Activated naive CD4-positive, alpha-beta T cell treated with anti-CD3 and anti-CD28 coated beads, Interleukin-2, amount 10 ng/mL, durations not matched to agents 7 days and 5 days (primary cell): ENCODE data around the gene PCDHA5.
A peak's percentile ranks its signal among the peaks of the same experiment; 100 is the strongest.
"Not testable (repeated sequence)": the region's sequence is repeated elsewhere in the genome, so short reads cannot be mapped to it uniquely, and the experiment has no call there.

Experiments
- CTCF ChIA-PET: fragments of 350-600 bp; sonication (Branson Sonifier 250); formaldehyde crosslinking; loops from one replicate; lab custom pipeline; 2021; ENCODE audit warnings: antibody characterized with exemption; lab: Charles Lee
- DNase-seq: peaks from one replicate; pipeline ENCODE4 v3.0.0-alpha.2; 2020
- H3K27ac Mint-ChIP-seq: one replicate; pipeline ENCODE4 v1.8.0; 2021; ENCODE audit warnings: mild to moderate bottlenecking, moderate library complexity, mixed read lengths
- H3K27me3 Mint-ChIP-seq: one replicate; pipeline ENCODE4 v1.8.0; 2021; ENCODE audit warnings: mild to moderate bottlenecking, mixed read lengths
- H3K36me3 Mint-ChIP-seq: one replicate; pipeline ENCODE4 v1.8.0; 2021; ENCODE audit warnings: mixed read lengths
- H3K4me1 Mint-ChIP-seq: one replicate; pipeline ENCODE4 v1.8.0; 2021; ENCODE audit warnings: mixed read lengths
- H3K4me3 Mint-ChIP-seq: one replicate; pipeline ENCODE4 v1.8.0; 2021; ENCODE audit warnings: mild to moderate bottlenecking, moderate library complexity, mixed read lengths
- H3K9me3 Mint-ChIP-seq: one replicate; pipeline ENCODE4 v1.8.0; 2021; ENCODE audit warnings: mixed read lengths

PCDHA5 gene

DNA sequence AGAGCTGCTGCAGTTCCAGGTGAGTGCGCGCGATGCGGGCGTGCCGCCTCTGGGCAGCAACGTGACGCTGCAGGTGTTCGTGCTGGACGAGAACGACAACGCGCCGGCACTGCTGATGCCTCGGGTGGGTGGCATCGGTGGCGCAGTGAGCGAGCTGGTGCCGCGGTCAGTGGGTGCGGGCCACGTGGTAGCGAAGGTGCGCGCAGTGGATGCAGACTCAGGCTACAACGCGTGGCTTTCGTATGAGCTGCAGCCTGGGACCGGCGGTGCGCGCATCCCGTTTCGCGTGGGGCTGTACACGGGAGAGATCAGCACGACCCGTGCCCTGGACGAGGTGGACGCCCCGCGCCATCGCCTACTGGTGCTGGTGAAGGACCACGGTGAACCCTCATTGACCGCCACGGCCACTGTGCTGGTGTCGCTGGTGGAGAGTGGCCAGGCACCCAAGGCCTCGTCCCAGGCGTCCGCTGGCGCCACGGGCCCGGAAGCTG is 18.6 kb upstream of the PCDHA5 start:
- CTCF ChIA-PET = no interaction called here
- Mint-ChIP-seq H3K27me3 (peaks cover 10% of the 10 kb centered on the region), H3K9me3 (peaks cover 29% of the 10 kb centered on the region), H3K4me1 (no peaks in the 10 kb centered on the region), H3K4me3 (no peak overlapping the region), H3K36me3 (peaks cover 3% of the 10 kb centered on the region), H3K27ac (peak overlapping the region; percentile 7)
- DNase-seq = no peak

DNA sequence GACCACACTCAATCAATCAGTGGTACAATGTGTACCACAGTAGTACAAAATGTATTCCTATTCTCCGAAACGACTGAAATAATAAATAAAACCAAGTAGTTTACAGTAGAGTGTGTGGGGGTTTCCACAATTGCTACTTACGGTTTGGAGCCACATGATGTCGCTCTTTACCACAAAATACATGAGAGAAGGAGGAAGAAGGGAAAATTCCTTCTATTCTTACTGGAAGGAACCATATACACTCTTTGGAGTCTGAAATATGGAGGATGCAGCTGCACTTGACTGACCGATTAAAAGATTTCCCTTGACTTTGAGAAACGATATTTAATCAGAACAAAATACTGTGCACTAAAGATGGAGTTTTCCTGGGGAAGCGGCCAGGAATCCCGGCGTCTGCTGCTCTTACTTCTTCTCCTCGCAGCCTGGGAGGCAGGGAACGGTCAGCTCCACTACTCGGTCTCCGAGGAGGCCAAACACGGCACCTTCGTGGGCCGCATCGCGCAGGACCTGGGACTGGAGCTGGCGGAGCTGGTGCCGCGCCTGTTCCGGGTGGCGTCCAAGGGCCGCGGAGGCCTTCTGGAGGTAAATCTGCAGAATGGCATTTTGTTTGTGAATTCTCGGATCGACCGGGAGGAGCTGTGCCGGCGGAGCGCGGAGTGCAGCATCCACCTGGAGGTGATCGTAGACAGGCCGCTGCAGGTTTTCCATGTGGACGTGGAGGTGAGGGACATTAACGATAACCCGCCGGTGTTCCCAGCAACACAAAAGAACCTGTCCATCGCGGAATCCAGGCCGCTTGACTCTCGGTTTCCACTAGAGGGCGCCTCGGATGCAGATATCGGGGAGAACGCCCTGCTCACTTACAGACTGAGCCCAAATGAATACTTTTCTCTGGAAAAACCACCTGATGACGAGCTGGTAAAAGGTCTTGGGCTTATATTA is 14.3 kb upstream of the PCDHA5 start, which contains the start of gene PCDHA4:
PCDHA4 (plus strand) TSS at position 235 of the 942 bp plus-strand sequence.
- H3K27ac Mint-ChIP-seq = no peak within 1 kb of the TSS
- no peak within 1 kb of the TSS for H3K4me3 Mint-ChIP-seq
- peak; percentile 45 for DNase-seq
- CTCF ChIA-PET = interaction anchor here (0.9 to 1.3 kb wide), 3 partner anchors 12 to 57 kb away, joined by 3 read pairs; no protein-coding TSS in a partner anchor
- H3K9me3 Mint-ChIP-seq = peaks cover 28% of the 10 kb centered on the region
- peaks cover 11% of the 10 kb centered on the region for H3K27me3 Mint-ChIP-seq
- peaks cover 3% of the 10 kb centered on the region for H3K36me3 Mint-ChIP-seq
- H3K4me1 Mint-ChIP-seq = no peaks in the 10 kb centered on the region

DNA sequence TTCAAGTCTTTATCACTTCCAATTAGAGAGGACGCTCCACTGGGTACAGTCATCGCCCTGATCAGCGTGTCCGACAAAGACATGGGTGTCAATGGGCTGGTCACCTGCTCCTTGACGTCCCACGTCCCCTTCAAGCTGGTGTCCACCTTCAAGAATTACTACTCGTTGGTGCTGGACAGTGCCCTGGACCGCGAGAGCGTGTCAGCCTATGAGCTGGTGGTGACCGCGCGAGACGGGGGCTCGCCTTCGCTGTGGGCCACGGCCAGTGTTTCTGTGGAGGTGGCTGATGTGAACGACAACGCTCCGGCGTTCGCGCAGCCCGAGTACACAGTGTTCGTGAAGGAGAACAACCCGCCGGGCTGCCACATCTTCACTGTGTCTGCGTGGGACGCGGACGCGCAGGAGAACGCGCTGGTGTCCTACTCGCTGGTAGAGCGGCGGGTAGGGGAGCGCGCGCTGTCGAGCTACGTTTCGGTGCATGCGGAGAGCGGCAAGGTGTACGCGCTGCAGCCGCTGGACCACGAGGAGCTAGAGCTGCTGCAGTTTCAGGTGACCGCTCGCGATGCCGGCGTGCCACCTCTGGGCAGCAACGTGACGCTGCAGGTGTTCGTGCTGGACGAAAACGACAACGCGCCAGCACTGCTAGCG is 13.0 kb upstream of the PCDHA5 start:
- Mint-ChIP-seq H3K9me3 (peaks cover 29% of the 10 kb centered on the region), H3K27me3 (peaks cover 11% of the 10 kb centered on the region)
- H3K27ac Mint-ChIP-seq, H3K4me1 Mint-ChIP-seq, DNase-seq, H3K4me3 Mint-ChIP-seq, H3K36me3 Mint-ChIP-seq: not testable (repeated sequence)
- CTCF ChIA-PET = interaction anchor here (0.9 to 1.1 kb wide), 2 partner anchors 25 to 56 kb away, joined by 3 read pairs; no protein-coding TSS in a partner anchor

DNA sequence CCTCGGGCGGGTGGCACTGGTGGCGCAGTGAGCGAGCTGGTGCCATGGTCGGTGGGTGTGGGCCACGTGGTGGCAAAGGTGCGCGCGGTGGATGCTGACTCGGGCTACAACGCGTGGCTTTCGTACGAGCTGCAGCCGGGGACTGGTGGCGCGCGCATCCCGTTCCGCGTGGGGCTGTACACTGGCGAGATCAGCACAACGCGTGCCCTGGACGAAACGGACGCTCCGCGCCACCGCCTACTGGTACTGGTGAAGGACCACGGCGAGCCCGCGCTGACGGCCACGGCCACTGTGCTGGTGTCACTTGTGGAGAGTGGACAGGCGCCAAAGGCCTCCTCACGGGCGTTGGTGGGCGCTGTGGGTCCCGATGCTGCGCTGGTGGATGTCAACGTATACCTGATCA is 12.5 kb upstream of the PCDHA5 start:
- Mint-ChIP-seq H3K27ac (no peak overlapping the region), H3K9me3 (peaks cover 28% of the 10 kb centered on the region), H3K36me3 (peaks cover 1% of the 10 kb centered on the region), H3K27me3 (peaks cover 11% of the 10 kb centered on the region), H3K4me3 (no peak overlapping the region), H3K4me1 (no peaks in the 10 kb centered on the region)
- no peak for DNase-seq
- CTCF ChIA-PET = no interaction called here

DNA sequence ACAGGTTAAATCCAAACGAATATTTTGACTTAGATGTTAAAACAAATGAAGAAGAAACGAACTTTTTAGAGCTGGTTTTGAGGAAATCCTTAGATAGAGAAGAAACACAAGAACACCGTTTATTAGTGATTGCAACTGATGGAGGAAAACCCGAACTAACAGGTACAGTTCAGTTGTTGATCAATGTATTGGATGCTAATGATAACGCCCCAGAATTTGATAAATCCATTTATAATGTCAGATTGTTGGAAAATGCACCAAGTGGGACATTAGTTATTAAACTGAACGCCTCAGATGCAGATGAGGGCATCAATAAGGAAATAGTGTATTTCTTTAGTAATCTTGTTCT is 842 bp downstream of the PCDHA5 start:
- CTCF ChIA-PET = no interaction called here
- Mint-ChIP-seq H3K36me3 (no peaks in the 10 kb centered on the region), H3K9me3 (peaks cover 13% of the 10 kb centered on the region), H3K27ac (no peak overlapping the region), H3K4me3 (no peak overlapping the region), H3K27me3 (peaks cover 3% of the 10 kb centered on the region), H3K4me1 (no peaks in the 10 kb centered on the region)
- no peak for DNase-seq

DNA sequence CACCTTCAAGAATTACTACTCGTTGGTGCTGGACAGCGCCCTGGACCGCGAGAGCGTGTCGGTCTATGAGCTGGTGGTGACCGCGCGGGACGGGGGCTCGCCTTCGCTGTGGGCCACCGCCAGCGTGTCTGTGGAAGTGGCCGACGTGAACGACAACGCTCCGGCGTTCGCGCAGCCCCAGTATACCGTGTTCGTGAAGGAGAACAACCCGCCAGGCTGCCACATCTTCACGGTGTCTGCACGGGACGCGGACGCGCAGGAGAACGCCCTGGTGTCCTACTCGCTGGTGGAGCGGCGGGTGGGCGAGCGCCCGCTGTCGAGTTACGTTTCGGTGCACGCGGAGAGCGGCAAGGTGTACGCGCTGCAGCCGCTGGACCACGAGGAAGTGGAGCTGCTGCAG is 1.6 kb downstream of the PCDHA5 start:
- H3K4me1 Mint-ChIP-seq, CTCF ChIA-PET, H3K36me3 Mint-ChIP-seq, H3K4me3 Mint-ChIP-seq, DNase-seq, H3K27ac Mint-ChIP-seq, H3K27me3 Mint-ChIP-seq: not testable (repeated sequence)
- H3K9me3 Mint-ChIP-seq = peaks cover 15% of the 10 kb centered on the region

DNA sequence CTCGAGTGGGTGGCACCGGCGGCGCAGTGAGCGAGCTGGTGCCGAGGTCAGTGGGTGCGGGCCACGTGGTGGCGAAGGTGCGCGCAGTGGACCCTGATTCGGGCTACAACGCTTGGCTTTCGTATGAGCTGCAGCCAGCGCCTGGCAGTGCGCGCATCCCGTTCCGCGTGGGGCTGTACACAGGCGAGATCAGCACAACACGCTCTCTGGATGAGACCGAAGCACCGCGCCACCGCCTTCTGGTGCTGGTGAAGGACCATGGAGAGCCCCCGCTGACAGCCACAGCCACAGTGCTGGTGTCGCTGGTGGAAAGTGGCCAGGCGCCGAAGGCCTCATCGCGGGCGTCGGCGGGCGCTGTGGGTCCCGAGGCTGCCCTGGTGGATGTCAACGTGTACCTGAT is 2.1 kb downstream of the PCDHA5 start:
- Mint-ChIP-seq H3K27ac (no peak overlapping the region), H3K27me3 (peaks cover 10% of the 10 kb centered on the region), H3K36me3 (peaks cover 2% of the 10 kb centered on the region), H3K4me1 (no peaks in the 10 kb centered on the region), H3K4me3 (no peak overlapping the region), H3K9me3 (peaks cover 17% of the 10 kb centered on the region)
- DNase-seq = no peak
- CTCF ChIA-PET = no interaction called here

DNA sequence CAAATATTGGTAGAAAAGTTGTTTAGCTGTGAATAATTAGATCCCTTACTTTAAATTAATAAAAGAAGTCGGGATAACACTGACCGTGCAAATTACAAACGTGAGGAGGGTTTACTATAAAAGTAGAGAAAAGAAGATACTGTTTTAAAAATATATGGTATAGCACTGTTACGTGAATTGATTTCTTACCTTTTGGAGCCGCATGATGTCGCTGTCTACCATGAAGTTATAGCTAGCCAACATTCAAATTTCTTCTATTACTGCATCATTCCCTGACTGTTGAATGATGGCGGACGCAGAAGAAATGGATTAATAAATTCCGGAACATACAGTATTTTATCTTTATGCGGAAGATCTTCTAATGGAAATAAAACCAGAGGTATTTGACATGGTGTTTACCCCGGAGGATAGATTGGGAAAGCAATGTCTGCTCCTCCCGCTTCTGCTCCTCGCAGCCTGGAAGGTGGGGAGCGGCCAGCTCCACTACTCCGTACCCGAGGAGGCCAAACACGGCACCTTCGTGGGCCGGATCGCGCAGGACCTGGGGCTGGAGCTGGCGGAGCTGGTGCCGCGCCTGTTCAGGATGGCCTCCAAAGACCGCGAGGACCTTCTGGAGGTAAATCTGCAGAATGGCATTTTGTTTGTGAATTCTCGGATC is 6.4 kb downstream of the PCDHA5 start, which contains the start of gene PCDHA6:
PCDHA6 (plus strand) TSS at position 257 of the 658 bp plus-strand sequence; CDS start at position 389, 132 bp downstream.
- no peak within 1 kb of the TSS for H3K4me3 Mint-ChIP-seq
- peaks cover 13% of the 10 kb centered on the region for H3K27me3 Mint-ChIP-seq
- H3K9me3 Mint-ChIP-seq = peaks cover 21% of the 10 kb centered on the region
- CTCF ChIA-PET = interaction anchor here (1.1 kb wide), 1 partner anchor 29 kb away, joined by 3 read pairs; no protein-coding TSS in a partner anchor
- DNase-seq = no peak
- H3K36me3 Mint-ChIP-seq = peaks cover 4% of the 10 kb centered on the region
- H3K27ac Mint-ChIP-seq = peak within 1 kb of the TSS; percentile 58
- H3K4me1 Mint-ChIP-seq = no peaks in the 10 kb centered on the region

DNA sequence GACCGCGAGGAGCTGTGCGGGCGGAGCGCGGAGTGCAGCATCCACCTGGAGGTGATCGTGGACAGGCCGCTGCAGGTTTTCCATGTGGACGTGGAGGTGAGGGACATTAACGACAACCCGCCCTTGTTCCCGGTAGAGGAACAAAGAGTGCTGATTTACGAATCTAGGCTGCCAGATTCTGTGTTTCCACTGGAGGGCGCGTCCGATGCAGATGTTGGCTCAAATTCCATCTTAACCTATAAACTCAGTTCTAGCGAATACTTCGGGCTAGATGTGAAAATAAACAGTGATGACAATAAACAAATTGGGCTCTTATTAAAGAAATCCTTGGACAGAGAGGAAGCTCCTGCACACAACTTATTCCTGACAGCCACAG is 6.9 kb downstream of the PCDHA5 start:
- H3K27me3 Mint-ChIP-seq = peaks cover 13% of the 10 kb centered on the region
- peak overlapping the region; percentile 58 for H3K27ac Mint-ChIP-seq
- no peaks in the 10 kb centered on the region for H3K4me1 Mint-ChIP-seq
- DNase-seq = no peak
- H3K9me3 Mint-ChIP-seq = peaks cover 22% of the 10 kb centered on the region
- CTCF ChIA-PET = interaction anchor here (1.1 kb wide), 1 partner anchor 30 kb away, joined by 3 read pairs; no protein-coding TSS in a partner anchor
- peaks cover 4% of the 10 kb centered on the region for H3K36me3 Mint-ChIP-seq
- no peak overlapping the region for H3K4me3 Mint-ChIP-seq

DNA sequence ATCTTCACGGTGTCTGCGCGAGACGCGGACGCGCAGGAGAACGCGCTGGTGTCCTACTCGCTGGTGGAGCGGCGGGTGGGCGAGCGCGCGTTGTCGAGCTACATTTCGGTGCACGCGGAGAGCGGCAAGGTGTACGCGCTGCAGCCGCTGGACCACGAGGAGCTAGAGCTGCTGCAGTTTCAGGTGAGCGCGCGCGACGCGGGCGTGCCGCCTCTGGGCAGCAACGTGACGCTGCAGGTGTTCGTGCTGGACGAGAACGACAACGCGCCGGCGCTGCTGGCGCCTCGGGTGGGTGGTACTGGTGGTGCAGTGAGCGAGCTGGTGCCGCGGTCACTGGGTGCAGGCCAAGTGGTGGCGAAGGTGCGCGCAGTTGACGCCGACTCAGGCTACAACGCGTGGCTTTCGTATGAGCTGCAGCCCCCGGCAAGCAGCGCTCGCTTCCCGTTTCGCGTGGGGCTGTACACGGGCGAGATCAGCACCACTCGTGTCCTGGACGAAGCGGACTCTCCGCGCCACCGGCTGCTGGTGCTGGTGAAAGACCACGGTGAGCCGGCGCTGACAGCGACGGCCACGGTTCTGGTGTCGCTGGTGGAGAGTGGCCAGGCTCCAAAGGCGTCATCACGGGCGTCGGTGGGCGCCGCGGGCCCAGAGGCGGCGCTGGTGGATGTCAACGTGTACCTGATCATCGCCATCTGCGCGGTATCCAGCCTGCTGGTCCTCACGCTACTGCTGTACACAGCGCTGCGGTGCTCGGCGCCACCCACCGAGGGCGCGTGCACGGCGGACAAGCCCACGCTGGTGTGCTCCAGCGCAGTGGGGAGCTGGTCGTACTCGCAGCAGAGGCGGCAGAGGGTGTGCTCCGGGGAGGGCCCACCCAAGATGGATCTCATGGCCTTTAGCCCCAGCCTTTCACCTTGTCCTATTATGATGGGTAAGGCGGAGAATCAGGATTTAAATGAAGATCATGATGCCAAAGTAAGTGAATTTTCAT is 8.4 kb downstream of the PCDHA5 start:
- H3K36me3 Mint-ChIP-seq, H3K4me3 Mint-ChIP-seq, CTCF ChIA-PET, H3K4me1 Mint-ChIP-seq, DNase-seq, H3K27ac Mint-ChIP-seq: not testable (repeated sequence)
- Mint-ChIP-seq H3K27me3 (peaks cover 18% of the 10 kb centered on the region), H3K9me3 (peaks cover 28% of the 10 kb centered on the region)

DNA sequence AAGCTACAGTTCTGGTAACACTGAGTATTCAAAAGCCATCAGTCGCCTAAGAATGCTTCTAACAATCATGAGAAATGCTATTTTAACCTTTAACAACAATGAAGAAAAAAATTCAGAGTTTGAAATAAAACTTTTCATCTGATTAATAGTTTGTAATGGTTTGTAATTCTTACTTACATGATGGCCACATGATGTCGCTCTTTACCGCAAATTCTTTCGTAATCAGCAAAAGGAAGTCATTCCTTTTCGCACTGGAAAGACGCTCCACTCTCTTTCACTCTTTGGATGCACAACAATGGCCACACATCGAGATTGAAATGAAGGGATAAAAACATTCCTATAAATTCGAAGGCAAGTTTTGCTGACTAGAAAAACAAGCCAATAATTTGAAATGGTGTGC is 12.6 kb downstream of the PCDHA5 start, which contains the start of gene PCDHA7:
PCDHA7 (plus strand) TSS at position 277 of the 400 bp plus-strand sequence; CDS start at position 392, 115 bp downstream.
- CTCF ChIA-PET = no interaction called here
- no peak within 1 kb of the TSS for H3K4me3 Mint-ChIP-seq
- no peaks in the 10 kb centered on the region for H3K4me1 Mint-ChIP-seq
- H3K36me3 Mint-ChIP-seq = no peaks in the 10 kb centered on the region
- peaks cover 21% of the 10 kb centered on the region for H3K9me3 Mint-ChIP-seq
- peaks cover 14% of the 10 kb centered on the region for H3K27me3 Mint-ChIP-seq
- no peak for DNase-seq
- peak within 1 kb of the TSS; percentile 24 for H3K27ac Mint-ChIP-seq

DNA sequence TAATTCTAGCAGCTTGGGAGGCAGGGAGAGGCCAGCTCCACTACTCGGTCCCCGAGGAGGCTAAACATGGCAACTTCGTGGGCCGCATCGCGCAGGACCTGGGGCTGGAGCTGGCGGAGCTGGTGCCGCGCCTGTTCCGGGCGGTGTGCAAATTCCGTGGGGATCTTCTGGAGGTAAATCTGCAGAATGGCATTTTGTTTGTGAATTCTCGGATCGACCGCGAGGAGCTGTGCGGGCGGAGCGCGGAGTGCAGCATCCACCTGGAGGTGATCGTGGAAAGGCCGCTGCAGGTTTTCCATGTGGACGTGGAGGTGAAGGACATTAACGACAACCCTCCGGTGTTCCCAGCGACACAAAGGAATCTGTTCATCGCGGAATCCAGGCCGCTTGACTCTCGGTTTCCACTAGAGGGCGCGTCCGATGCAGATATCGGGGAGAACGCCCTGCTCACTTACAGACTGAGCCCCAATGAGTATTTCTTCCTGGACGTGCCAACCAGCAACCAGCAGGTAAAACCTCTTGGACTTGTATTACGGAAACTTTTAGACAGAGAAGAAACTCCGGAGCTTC is 13.1 kb downstream of the PCDHA5 start:
- CTCF ChIA-PET, H3K36me3 Mint-ChIP-seq, H3K4me3 Mint-ChIP-seq, DNase-seq, H3K4me1 Mint-ChIP-seq: not testable (repeated sequence)
- Mint-ChIP-seq H3K27ac (peak overlapping the region; percentile 24), H3K27me3 (peaks cover 11% of the 10 kb centered on the region), H3K9me3 (peaks cover 20% of the 10 kb centered on the region)
